ENCODE data around the gene TMEM125.

TMEM125 gene

GRCh38 chr1:43309405-43310025 lies 39.7 kb downstream of the TMEM125 start:
- no peak for DNase-seq
- TF ChIP-seq POLR2A (IDR thresholded peaks at IDR 0.05; ENCODE audit: low read length) (no peak), GATA1 (IDR thresholded peaks at IDR 0.05; ENCODE audit: low read depth, low read length) (no peak)

- DNase-seq: no peak
- no peak for TF ChIP-seq GATA1 (IDR thresholded peaks at IDR 0.05; ENCODE audit: low read depth, low read length)
- no peak for TF ChIP-seq POLR2A (IDR thresholded peaks at IDR 0.05; ENCODE audit: low read length)
Observed at GRCh38 chr1:43311521-43311920, 41.7 kb downstream of the TMEM125 start.

GRCh38 chr1:43312212-43312623 lies 42.4 kb downstream of the TMEM125 start:
- no peak for DNase-seq
- TF ChIP-seq POLR2A (IDR thresholded peaks at IDR 0.05; ENCODE audit: low read length) (no peak), GATA1 (IDR thresholded peaks at IDR 0.05; ENCODE audit: low read depth, low read length) (no peak)

- DNase-seq: no peak
- TF ChIP-seq GATA1 (IDR thresholded peaks at IDR 0.05; ENCODE audit: low read depth, low read length) (no peak), POLR2A (IDR thresholded peaks at IDR 0.05; ENCODE audit: low read length) (no peak)
Observed at GRCh38 chr1:43312663-43313515, 43.1 kb downstream of the TMEM125 start.

GRCh38 chr1:43313771-43314170 lies 44.0 kb downstream of the TMEM125 start:
- TF ChIP-seq GATA1 (IDR thresholded peaks at IDR 0.05; ENCODE audit: low read depth, low read length) (no peak), POLR2A (IDR thresholded peaks at IDR 0.05; ENCODE audit: low read length) (no peak)
- DNase-seq: no peak

GRCh38 chr1:43314233-43314632 lies 44.5 kb downstream of the TMEM125 start:
- TF ChIP-seq GATA1 (IDR thresholded peaks at IDR 0.05; ENCODE audit: low read depth, low read length) (no peak), POLR2A (IDR thresholded peaks at IDR 0.05; ENCODE audit: low read length) (no peak)
- DNase-seq: no peak

GRCh38 chr1:43315481-43315880 lies 45.7 kb downstream of the TMEM125 start:
- TF ChIP-seq GATA1 (IDR thresholded peaks at IDR 0.05; ENCODE audit: low read depth, low read length) (no peak), POLR2A (IDR thresholded peaks at IDR 0.05; ENCODE audit: low read length) (no peak)
- no peak for DNase-seq

- no peak for DNase-seq
- TF ChIP-seq GATA1 (IDR thresholded peaks at IDR 0.05; ENCODE audit: low read depth, low read length): no peak
- TF ChIP-seq POLR2A (IDR thresholded peaks at IDR 0.05; ENCODE audit: low read length): no peak
Observed at GRCh38 chr1:43315963-43316737, 46.4 kb downstream of the TMEM125 start.

GRCh38 chr1:43316738-43317520 lies 47.1 kb downstream of the TMEM125 start:
- no peak for DNase-seq
- TF ChIP-seq GATA1 (IDR thresholded peaks at IDR 0.05; ENCODE audit: low read depth, low read length) (no peak), POLR2A (IDR thresholded peaks at IDR 0.05; ENCODE audit: low read length) (no peak)

GRCh38 chr1:43317817-43318471 lies 48.2 kb downstream of the TMEM125 start:
- TF ChIP-seq GATA1 (IDR thresholded peaks at IDR 0.05; ENCODE audit: low read depth, low read length) (no peak), POLR2A (IDR thresholded peaks at IDR 0.05; ENCODE audit: low read length) (no peak)
- no peak for DNase-seq

GRCh38 chr1:43318831-43319230 lies 49.0 kb downstream of the TMEM125 start:
- TF ChIP-seq POLR2A (IDR thresholded peaks at IDR 0.05; ENCODE audit: low read length): no peak
- TF ChIP-seq GATA1 (IDR thresholded peaks at IDR 0.05; ENCODE audit: low read depth, low read length): no peak
- DNase-seq: no peak

GRCh38 chr1:43319288-43319687 lies 49.5 kb downstream of the TMEM125 start:
- no peak for DNase-seq
- TF ChIP-seq GATA1 (IDR thresholded peaks at IDR 0.05; ENCODE audit: low read depth, low read length) (no peak), POLR2A (IDR thresholded peaks at IDR 0.05; ENCODE audit: low read length) (no peak)

- TF ChIP-seq GATA1 (IDR thresholded peaks at IDR 0.05; ENCODE audit: low read depth, low read length) (no peak), POLR2A (IDR thresholded peaks at IDR 0.05; ENCODE audit: low read length) (no peak)
- no peak for DNase-seq
Observed at GRCh38 chr1:43319766-43320165, 50.0 kb downstream of the TMEM125 start.
